ENCODE results near the gene SLF1.

Gene SLF1

DNA sequence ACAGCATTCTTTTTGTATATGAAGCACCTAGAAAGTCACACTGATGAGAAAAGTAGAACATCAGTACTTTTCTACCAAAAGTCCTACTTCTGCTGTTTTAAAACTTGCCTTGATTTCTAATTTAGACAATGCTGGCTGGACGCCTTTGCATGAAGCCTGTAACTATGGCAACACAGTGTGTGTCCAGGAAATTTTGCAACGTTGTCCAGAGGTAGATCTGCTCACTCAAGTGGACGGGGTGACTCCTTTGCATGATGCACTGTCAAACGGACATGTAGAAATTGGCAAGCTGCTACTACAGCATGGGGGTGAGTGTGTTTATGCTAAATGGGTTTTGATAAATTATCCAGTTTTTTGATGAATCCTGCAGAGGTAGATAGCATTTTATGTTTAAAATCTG is 73.5 kb downstream of the SLF1 start:
- Histone ChIP-seq H3K4me3 (ENCODE audit: low read depth in 1 of 2, low read length in 1 of 2) (no peak overlapping the region), H3K36me3 (peaks cover 33% of the 10 kb centered on the region), H3K9me3 (no peaks in the 10 kb centered on the region), H3K27me3 (no peaks in the 10 kb centered on the region), H3K4me1 (ENCODE audit: control insufficient read depth in 1 of 2, insufficient read depth in 1 of 2, low read depth in 1 of 2, low read length in 1 of 2) (peaks cover 5 to 6% of the 10 kb centered on the region in 2 experiments), H3K27ac (no peak overlapping the region)
- no peak for TF ChIP-seq CTCF (IDR thresholded peaks at IDR 0.05)

DNA sequence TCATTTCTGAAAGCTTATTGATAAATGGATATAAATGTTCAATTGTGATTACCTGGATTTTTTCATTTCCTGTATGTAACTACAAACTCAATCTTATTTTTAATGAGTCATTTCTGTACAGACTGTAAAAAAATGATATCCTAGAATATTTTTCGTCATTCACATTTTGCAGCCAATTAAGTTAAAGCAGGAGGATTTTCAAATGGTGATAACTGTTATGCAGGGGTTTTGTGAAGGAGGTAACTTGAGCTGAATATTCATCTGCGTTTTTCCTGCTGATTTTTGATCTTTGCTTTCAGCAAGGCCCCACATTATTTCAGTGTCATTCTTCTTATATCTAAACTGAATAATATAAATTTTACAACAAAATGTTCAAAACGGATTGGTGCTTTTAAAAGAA is 74.1 kb downstream of the SLF1 start:
- no peak overlapping the region for H3K27ac ChIP-seq
- H3K36me3 ChIP-seq, result peaks cover 28% of the 10 kb centered on the region

GRCh38 chr5:94693043-94693822 is 74.8 kb downstream of the SLF1 start:
- Histone ChIP-seq H3K4me1 (ENCODE audit: control insufficient read depth in 1 of 2, insufficient read depth in 1 of 2, low read depth in 1 of 2, low read length in 1 of 2) (peaks cover 5 to 6% of the 10 kb centered on the region in 2 experiments), H3K9me3 (no peaks in the 10 kb centered on the region), H3K27me3 (no peaks in the 10 kb centered on the region), H3K27ac (no peak overlapping the region), H3K4me3 (ENCODE audit: low read depth in 1 of 2, low read length in 1 of 2) (no peak overlapping the region), H3K36me3 (peaks cover 33% of the 10 kb centered on the region)
- no peak for TF ChIP-seq CTCF (IDR thresholded peaks at IDR 0.05)

More for the DNA sequence above, 74.1 kb downstream of the SLF1 start:
- no peak for TF ChIP-seq CTCF (IDR thresholded peaks at IDR 0.05)
- Histone ChIP-seq H3K27me3 (no peaks in the 10 kb centered on the region), H3K4me1 (ENCODE audit: control insufficient read depth in 1 of 2, insufficient read depth in 1 of 2, low read depth in 1 of 2, low read length in 1 of 2) (peaks cover 5 to 6% of the 10 kb centered on the region in 2 experiments), H3K9me3 (no peaks in the 10 kb centered on the region), H3K4me3 (ENCODE audit: low read depth in 1 of 2, low read length in 1 of 2) (no peak overlapping the region)

- Histone ChIP-seq H3K4me1 (ENCODE audit: control insufficient read depth in 1 of 2, insufficient read depth in 1 of 2, low read depth in 1 of 2, low read length in 1 of 2) (peaks cover 5 to 6% of the 10 kb centered on the region in 2 experiments), H3K27me3 (no peaks in the 10 kb centered on the region), H3K27ac (no peak overlapping the region), H3K9me3 (no peaks in the 10 kb centered on the region), H3K4me3 (ENCODE audit: low read depth in 1 of 2, low read length in 1 of 2) (no peak overlapping the region), H3K36me3 (peaks cover 29% of the 10 kb centered on the region)
- no peak for TF ChIP-seq CTCF (IDR thresholded peaks at IDR 0.05)
Observed at GRCh38 chr5:94693845-94694370, 75.4 kb downstream of the SLF1 start.

DNA sequence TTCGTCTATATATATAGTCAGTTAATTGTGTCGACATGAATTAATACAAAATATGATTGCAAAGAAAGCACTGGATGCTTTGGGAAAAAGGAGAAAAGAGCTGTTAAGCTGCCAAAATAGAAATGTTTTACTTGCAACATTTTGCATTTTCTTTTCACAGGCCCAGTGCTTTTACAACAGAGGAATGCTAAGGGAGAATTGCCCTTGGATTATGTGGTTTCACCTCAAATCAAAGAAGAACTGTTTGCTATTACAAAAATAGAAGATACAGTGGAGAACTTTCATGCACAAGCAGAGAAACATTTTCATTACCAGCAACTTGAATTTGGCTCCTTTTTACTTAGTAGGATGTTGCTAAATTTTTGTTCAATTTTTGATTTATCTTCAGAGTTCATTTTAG is 76.2 kb downstream of the SLF1 start:
- no peaks in the 10 kb centered on the region for H3K9me3 ChIP-seq
- H3K27me3 ChIP-seq, result no peaks in the 10 kb centered on the region
- H3K36me3 ChIP-seq, result peaks cover 23% of the 10 kb centered on the region
- peaks cover 5 to 6% of the 10 kb centered on the region in 2 experiments for H3K4me1 ChIP-seq (ENCODE audit: control insufficient read depth in 1 of 2, insufficient read depth in 1 of 2, low read depth in 1 of 2, low read length in 1 of 2)
- no peak overlapping the region for H3K27ac ChIP-seq
- TF ChIP-seq CTCF (IDR thresholded peaks at IDR 0.05), result no peak
- H3K4me3 ChIP-seq (ENCODE audit: low read depth in 1 of 2, low read length in 1 of 2), result no peak overlapping the region
